ENCODE results near the gene CHD8.
"Not testable (repeated sequence)": the region's sequence is repeated elsewhere in the genome, so short reads cannot be mapped to it uniquely, and the experiment has no call there.

The CHD8 gene, protein sequence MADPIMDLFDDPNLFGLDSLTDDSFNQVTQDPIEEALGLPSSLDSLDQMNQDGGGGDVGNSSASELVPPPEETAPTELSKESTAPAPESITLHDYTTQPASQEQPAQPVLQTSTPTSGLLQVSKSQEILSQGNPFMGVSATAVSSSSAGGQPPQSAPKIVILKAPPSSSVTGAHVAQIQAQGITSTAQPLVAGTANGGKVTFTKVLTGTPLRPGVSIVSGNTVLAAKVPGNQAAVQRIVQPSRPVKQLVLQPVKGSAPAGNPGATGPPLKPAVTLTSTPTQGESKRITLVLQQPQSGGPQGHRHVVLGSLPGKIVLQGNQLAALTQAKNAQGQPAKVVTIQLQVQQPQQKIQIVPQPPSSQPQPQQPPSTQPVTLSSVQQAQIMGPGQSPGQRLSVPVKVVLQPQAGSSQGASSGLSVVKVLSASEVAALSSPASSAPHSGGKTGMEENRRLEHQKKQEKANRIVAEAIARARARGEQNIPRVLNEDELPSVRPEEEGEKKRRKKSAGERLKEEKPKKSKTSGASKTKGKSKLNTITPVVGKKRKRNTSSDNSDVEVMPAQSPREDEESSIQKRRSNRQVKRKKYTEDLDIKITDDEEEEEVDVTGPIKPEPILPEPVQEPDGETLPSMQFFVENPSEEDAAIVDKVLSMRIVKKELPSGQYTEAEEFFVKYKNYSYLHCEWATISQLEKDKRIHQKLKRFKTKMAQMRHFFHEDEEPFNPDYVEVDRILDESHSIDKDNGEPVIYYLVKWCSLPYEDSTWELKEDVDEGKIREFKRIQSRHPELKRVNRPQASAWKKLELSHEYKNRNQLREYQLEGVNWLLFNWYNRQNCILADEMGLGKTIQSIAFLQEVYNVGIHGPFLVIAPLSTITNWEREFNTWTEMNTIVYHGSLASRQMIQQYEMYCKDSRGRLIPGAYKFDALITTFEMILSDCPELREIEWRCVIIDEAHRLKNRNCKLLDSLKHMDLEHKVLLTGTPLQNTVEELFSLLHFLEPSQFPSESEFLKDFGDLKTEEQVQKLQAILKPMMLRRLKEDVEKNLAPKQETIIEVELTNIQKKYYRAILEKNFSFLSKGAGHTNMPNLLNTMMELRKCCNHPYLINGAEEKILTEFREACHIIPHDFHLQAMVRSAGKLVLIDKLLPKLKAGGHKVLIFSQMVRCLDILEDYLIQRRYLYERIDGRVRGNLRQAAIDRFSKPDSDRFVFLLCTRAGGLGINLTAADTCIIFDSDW (N-terminal part only)

DNA sequence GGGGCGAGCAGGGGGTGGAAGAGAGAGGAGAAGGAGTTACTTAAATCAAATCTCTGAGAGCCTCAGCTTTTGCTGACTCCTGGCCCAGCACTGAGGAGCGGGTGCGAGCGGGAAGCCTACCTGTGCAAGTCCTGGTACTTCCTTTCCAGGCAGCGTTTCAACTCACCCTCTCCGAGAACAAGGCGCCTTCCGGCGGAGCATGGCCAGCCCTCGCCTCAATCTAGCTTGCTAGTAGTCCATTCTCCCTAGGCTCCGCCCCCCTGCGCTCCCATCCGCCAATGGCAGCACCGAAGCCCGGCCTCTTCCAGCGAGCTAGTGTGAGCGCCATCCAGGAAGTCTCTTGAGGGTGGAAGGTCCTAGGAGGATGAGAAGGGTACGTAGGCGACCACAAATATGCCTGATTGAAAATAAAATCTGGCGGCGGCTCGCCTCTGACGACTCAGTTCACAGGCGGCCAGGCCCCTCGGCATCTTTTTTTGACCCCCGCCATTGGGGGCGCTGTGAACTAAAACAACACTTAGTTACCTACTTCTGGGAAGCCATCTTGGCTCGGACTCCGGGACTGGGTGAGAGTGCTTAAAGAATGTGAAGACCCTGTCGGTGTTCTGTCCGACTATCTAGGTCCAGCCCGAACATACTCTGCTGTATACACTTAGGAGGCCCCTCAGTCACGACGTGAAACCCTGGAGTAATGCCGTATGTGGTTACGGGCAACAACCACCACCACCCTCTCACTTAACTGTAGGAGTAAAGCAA lies at the start of gene CHD8:
Gene CHD8, minus strand, starts transcription at position 212 of the 756 bp plus-strand sequence. CDS start 24,480 bp downstream, outside the sequence.
- DNase-seq, result peak; percentile 100

DNA sequence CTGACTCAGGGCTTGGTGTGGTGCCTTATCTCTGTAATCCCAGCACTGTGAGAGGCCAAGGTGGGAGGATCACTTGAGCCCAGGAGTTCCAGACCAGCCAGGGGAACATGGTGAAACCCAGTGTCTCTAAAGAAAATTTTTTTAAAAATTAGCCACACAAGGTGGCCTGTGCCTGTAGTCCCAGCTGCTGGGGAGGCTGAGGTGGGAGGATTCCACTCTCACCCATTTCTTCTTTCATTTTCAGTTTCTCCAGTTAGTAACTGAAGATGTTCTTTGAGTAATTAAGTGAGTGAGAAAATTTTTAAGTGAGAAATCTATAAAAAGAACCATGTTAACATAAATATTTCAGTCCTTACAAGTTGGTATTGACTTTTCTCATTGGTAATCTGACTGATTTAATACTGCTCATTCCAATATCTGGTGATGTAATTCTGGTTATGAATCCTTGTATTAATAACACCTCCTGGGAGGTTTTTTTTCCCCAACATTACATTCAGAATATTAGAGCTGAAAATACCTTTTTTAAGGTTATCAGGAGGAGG lies 49.2 kb upstream of the CHD8 start:
- no peak for DNase-seq

DNA sequence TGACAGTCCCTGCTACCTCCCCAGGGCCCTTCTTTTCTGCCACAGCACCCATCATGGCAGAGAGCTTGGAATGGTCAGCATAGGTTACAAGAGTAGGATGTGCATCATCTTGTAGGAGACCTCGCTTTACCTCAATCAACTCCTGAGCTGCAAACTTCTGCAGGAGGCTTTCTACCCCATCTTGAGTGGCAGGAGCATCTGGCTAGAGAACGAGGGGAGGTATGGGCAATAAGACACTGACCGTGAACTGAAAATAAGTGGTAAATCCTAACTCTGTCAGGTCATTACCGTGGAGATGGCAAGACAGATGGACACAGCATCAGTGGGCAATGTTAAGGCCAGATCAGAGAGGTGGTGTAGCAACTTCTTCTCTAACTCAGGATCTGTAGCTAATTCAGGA lies 47.5 kb upstream of the CHD8 start:
- no peak for DNase-seq

DNA sequence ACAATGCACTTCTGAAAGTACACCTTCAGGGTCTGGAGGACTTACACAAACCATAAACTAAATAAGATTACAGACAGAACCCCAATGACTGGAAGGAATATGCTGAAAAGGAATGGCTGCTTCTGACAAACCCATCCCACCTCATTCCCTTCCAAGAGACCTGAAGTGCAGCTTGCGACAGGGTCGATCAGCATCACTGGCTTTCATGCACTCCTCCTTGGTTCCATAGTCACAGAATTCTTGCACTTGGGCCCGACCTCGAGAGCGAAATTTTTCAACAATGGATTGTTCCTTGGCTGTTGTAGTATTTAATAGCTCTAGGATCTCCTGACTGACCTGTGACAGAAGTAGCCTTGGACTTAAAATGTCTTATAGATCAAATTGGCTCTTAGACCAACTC lies 45.6 kb upstream of the CHD8 start:
- DNase-seq, result no peak

DNA sequence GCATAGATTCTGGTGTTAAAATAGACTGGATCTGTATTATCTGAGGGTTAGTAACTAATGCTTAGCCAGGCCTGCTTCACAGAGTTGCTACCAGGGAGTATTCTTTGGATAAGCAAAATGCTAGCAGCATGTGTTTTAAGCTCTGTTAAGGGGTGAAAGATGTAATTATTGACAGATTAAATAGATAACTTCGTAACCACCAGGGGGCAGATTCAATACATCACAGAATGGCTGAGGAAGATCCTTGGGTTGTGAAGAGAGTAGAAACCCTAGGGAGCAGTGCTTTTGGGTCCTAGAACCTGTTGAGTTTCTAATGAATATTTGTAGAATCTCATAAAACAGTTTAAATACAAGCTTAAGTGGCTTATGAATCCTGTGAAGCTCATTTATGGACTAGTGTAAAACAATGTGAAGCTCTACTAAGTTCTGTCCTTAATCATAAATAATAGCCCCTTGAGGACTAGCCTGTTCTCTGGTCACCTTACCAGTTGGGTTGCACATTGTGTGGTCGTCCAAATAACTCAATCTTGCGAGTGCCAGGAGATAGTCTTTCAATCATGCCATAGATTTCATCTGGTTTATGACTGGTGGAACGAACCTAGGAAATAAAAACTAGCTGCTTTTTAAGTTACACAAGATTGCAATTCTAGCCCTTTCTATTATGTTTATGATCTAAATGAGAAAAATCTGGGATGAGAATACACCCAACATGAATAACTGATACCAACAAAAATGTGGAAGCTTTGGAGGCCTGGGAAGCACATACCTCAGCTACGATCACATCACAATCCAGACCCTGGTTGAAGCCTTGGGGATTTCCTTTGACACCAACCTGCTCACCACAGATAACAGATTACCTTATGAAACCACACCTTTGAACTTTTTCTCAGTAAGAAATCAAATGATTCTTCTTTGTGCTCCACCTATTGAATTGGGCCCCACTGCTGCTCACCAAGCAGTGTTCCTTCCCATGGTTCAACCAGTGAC lies 42.9 kb upstream of the CHD8 start:
- DNase-seq, result peak; percentile 29

DNA sequence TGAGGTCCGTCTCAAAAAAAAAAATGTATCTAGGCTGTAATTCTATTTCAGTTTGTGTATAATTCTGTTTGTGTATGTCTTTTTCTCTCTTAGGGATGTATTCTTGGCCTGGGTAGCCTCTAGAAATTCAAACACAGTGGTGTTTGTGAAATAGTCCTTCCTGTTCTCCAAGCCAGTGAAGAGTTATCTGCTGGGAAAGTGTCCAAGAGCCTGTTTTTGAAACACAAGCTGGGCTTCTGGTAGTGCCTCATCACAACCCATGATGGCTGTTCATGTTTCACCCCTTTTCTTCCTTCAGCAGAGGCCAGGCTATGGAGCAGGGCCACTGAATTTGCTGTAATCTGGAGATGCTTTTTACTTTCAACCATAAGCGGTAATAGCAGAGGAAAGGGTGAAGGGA lies 40.5 kb upstream of the CHD8 start:
- no peak for DNase-seq

DNA sequence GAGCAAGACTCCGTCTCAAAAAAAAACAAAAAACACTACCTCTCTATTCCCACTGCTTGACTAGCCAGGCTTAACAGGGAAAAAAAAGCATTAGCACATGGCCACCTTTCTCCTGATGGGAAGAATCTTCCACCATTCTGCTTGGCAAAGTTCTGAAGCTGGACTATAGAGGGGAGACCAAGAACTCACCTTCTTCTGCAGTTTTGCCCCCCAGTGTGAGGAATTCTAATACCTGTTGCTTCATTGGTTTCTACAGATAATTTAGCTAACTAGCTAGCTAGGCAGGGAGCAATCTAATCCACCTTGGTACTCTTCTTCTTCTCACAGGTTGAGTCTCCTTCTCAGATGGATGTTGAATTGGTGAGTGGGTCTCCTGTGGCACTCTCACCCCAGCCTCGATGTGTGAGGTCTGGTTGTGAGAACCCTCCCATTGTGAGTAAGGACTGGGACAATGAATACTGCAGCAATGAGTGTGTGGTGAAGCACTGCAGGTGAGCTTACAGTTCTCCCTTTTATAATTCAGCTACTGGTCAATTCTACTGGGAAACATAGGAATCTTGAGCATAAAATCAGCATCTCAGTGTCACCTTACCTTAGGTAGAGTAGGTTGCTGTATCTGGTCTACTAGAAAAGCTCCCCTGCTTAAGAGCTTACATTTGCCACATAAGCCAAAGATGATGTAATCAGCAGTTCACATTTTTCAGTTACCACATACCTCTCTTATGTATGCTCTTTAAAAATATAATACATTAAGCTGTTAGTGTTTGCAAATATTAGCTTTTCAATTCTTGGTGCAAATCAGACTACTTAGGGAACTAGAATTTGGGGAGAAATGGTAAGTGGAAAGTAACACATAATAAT lies 39.2 kb upstream of the CHD8 start:
- DNase-seq, result no peak

DNA sequence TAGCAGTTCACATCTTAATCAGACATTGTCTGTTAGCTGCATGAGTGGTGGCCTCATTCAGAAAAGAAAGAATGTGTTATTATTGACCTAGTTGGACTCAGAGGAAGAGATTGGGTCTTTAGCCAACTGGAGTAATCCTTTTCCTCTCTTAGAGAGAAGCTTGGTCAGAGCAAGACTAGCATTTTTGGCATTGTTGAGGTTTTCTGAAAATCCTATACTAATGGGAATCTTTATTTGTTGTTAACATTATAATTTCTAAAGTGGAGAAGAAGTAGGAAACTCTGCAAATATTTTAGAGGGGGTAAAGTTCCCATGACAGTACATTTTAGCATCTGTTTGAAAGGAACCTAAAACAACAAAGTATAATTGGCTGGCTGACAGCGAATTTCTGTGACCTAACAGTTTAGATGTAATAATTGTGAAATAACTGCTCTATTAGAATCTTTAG lies 30.7 kb upstream of the CHD8 start:
- no peak for DNase-seq

DNA sequence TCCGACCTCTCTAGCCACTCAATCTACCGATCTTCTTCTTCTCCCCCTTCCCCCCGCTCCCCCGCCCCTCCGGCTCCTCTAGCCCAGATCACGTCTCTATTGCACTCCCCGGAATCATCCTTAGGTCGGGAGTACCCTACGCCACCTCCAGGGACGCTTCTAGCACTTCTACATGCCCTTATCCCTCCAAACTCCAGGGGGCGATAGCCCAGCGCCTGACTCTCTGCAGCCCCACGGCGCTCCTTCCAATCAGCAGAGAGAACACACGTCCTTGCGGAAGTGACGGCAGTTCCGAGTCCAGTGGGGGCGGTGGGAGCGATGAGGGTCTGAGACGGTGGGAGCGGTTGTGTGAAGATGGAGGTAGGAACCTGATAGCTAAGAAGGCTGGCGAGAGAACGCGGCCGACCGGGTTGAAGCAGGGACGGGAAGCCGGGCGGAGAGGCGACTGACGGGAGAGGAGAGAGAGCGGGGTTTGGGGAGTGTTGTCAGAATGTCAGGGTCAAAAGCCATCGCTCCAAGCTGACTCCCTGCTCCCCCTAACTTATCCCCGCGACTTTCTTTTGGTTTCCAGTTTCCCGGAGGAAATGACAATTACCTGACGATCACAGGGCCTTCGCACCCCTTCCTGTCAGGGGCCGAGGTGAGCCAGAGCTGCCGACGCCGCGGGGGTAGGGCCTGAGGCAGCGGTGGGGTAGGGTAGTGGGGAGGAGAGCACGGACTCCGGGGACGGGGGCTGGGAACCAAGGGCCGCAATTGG lies 21.2 kb upstream of the CHD8 start, which contains the start of the genes RAB2B and TOX4:
Gene RAB2B, minus strand, starts transcription at position 35 of the 757 bp plus-strand sequence. CDS start 87 bp downstream, outside the sequence.
Gene TOX4, plus strand, starts transcription at position 271 of the 757 bp plus-strand sequence. Its CDS starts 84 bp downstream, at position 355.
- peak; percentile 97 for DNase-seq

DNA sequence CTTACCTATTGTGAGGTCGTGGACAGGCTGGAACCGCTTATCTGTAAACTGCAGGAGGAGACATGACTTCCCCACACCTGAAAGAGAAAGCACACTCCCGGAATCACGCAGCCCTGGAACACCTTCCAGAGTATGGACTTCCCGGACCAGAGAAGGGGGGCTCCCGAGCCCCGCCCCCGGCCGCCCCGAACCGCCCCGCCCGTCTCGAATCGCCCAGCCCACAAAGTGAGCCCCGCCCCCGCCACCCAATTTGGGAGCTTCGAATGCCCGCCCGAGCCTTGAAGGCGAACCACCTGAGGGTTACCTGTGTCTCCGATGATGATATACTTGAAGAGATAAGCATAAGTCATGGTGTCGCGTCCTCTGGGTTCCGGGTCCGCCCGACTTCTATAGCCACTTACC lies 20.6 kb upstream of the CHD8 start:
- no peak for DNase-seq

DNA sequence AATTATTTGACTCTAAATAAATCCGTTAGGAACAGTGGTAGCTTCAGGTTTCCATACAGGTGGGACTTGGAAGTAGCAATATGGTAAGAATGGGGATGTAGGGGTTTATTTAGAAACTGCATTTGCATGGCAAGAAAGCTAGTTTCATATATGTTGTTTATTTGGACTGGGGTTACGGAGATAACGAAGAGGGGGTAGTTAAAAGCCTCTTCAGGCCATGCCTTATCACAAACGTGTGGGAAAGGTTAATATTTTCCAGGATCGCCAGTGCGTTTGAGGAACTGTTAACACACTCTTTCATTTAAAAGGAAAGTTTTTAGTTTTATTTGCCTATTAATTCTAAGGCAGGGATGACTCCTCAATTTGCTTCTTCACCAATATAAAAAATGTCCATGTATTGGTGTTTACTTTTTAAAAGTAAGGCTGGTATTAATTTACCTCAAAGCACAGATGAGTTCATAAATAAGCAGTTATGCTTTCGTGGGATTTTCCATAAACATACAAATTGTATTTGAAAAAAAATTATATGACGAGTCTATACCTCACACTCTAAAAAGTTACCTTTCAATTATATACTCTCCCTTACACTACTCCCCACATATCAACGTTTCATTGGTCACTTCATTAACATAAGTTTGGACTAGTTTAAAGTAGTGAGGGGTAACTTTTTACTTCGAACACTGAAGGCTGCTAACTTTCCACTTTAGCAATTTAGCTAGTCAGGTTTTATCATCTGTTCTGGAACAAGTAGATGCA lies 20.0 kb upstream of the CHD8 start:
- no peak for DNase-seq

DNA sequence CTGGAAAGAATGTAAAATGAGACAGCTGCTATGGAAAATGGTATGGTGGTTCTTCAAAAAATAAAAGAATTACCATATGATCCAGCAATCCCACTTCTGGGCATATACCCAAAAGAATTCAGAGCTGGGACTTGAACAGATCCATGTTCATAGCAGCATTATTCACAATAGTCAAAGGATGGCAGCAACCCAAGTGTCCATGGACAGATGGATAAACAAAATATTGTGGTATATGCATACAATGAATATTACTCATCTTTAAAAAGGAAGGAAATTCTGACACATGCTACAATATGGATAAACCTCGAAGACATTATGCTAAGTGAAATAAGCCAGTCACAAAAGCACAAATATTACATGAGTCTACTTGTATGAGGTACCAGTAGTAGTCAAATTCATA lies 11.7 kb upstream of the CHD8 start:
- no peak for DNase-seq

DNA sequence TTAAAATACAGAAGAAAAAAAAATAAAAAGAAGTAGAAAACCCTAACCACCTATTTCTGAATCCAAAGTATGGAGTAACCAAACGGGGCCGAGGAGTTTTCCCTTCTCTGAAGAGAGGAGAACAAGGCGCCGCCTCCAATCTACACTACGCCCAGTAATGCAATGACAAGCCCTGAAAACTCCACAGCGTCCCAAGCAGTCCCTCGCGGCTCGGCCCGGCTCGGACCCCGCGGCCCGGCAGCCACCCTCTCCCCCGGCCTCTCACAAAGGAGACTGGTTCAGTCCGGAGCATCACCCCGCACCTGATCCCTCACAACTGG lies 371 bp downstream of the CHD8 start:
- DNase-seq, result no peak

DNA sequence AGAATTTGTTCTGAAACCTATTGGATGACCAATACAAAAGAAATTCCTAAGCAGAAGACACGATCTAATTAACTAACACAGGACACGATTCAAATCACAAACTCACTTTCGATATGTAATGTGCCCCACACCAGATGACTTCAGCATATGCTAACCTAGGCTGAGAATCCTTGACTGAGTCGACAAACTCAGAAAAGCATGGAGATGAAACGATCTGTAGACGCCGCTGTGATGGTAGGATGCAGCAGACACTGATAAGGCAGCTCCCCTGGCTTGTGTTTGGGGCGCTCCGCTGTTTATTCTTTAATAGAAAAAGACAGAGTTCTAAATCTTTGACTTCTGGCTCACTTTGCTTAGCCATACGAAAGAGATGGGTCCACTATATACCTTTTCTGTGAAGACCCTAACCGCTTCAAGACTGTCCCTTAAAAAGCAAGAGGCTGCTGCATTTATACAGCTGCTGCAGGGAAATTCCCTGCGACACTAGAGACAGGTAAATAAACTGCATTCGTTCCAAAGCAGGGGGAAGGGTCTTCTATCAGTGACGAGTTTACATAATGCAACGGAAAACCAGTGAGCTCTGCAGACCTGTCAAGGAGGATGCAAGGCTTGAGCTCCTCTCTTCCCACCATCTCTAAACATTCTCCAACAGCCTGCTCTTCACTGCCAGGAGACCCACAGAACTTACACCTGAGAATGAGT lies 929 bp downstream of the CHD8 start:
- DNase-seq, result no peak

DNA sequence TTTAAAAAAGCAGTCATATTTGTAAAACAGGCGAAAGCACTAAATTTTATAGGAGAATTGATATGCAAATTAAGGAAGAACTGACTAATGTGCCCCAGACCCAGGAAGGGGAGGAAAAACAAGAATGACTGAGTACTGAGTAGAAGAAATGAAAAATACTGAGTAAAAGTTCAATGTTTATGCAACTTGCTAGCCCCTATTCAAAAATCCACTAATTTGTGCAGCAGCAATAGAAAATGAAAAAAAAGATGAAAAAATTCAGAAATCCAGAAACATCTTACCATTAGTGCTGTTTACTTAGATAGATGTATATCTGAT lies 6.1 kb downstream of the CHD8 start:
- no peak for DNase-seq

DNA sequence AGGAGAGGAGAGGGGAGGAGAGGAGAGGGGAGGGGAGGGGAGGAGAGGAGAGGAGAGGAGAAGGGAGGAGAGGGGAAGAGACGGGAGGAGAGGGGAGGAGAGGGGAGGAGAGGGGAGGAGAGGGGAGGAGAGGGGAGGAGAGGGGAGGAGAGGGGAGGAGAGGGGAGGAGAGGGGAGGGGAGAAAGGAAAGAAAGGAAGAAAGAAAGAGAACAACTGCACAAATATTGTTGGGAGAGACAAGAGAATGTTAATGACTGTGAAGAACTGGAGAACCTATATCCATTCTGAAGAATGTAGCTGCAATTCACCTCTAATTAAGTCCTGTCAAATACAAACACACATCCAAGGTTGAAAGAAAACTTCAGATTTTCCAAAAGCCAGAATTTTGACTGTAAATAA lies 13.3 kb downstream of the CHD8 start:
- not testable (repeated sequence) for DNase-seq

DNA sequence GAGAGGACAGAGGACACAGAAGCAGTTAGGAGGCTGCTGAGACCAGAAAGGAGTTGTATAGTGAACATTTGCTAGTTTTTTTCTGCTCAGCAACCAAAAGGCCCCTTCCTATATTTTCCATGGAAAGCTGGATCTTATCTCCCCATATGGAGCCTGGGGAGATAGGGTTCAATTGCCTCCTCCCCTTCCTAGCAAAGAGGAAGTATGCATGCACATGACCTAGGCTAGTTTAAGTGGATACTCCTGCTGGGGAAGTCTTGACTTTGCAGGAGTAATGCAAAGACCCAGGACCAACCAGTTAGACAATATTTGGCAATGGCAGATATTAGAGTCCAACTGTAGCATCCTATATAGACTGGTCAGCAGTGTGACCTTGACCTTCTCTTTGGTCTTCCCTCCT lies 15.1 kb downstream of the CHD8 start:
- DNase-seq, result no peak
